Ascending aorta (tissue), 2 donors: Measurements from ENCODE around the gene FAR1. TPM values are rescaled to one million over a fixed set of nuclear protein-coding genes. Genes with fewer than 3 reads are reported as not detected.

ENCODE experiments used
- DNase-seq, 2 donors: peaks; one replicate each; pipeline ENCODE4 v3.0.0-alpha.2; 2019; ENCODE audit warnings: low spot score in 2 of 2
- H3K27ac ChIP-seq, 2 donors: fragments of 200-600 bp; sonication (generic); one replicate each; pipeline ENCODE4 v1.5.1; 2016 to 2017; ENCODE audit warnings: mild to moderate bottlenecking in 1 of 2
- H3K27me3 ChIP-seq: fragments of 200-600 bp; sonication (generic); one replicate; pipeline ENCODE4 v1.5.1; 2017
- H3K36me3 ChIP-seq, 2 donors: fragments of 200-600 bp; sonication (generic); one replicate each; pipeline ENCODE4 v1.5.1; 2016
- H3K4me1 ChIP-seq, 2 donors: fragments of 200-600 bp; sonication (generic); one replicate each; pipeline ENCODE4 v1.5.1; 2016 to 2017; ENCODE audit warnings: mild to moderate bottlenecking in 1 of 2
- H3K4me3 ChIP-seq, 2 donors: fragments of 200-600 bp; sonication (generic); one replicate each; pipeline ENCODE4 v1.5.1; 2016 to 2017; ENCODE audit warnings: mild to moderate bottlenecking in 1 of 2
- H3K9me3 ChIP-seq, 2 donors: fragments of 200-600 bp; sonication (generic); one replicate each; pipeline ENCODE4 v1.5.1; 2016
- intact Hi-C: fragments of 100-400 bp; cut with DNase I; formaldehyde crosslinking; loops from one replicate; pipeline ENCODE4 v1.15.1; 2023
- total RNA-seq: library from RNA; depleted of rRNA; stranded (reverse); fragments of >200 nt; gene quantifications from one replicate; pipeline ENCODE4 v1.1.0, GENCODE V29; 2016
- TF ChIP-seq, protein P1 (sequence below), 3 experiments: fragments of 200-600 bp in 2 of 3; fragments of 450-650 bp in 1 of 3; sonication (generic) in 2 of 3; IDR thresholded peaks; one replicate each; pipeline ENCODE4 v1.5.1; 2016 to 2019; ENCODE audit warnings: antibody characterized with exemption in 3 of 3, mild to moderate bottlenecking in 1 of 3, moderate library complexity in 1 of 3

FAR1 gene
- total RNA-seq, 1 donor from 2014 or later, result 66.0 TPM

DNA sequence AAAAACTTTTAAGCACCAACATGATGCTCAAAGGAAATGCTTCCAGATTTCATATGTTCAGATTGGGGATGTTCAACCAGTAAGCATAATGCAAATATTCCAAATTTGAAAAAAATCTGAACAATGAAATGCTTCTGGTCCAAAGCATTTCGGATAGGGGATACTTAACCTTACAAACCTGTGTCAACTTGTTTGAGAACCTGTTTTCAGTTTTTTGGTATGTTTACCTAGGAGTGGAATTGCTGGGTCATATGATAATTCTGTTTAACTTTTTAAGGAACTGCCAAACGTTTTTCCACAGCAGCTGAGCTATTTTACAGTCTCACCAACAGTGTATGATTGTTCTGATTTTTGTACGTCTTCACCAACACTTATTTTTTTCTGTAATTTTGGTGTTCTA, 23.7 kb downstream of the FAR1 start:
- TF ChIP-seq, protein P1, sequence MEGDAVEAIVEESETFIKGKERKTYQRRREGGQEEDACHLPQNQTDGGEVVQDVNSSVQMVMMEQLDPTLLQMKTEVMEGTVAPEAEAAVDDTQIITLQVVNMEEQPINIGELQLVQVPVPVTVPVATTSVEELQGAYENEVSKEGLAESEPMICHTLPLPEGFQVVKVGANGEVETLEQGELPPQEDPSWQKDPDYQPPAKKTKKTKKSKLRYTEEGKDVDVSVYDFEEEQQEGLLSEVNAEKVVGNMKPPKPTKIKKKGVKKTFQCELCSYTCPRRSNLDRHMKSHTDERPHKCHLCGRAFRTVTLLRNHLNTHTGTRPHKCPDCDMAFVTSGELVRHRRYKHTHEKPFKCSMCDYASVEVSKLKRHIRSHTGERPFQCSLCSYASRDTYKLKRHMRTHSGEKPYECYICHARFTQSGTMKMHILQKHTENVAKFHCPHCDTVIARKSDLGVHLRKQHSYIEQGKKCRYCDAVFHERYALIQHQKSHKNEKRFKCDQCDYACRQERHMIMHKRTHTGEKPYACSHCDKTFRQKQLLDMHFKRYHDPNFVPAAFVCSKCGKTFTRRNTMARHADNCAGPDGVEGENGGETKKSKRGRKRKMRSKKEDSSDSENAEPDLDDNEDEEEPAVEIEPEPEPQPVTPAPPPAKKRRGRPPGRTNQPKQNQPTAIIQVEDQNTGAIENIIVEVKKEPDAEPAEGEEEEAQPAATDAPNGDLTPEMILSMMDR (IDR thresholded peaks at IDR 0.05), result no peak
- no peak overlapping the region for H3K27ac ChIP-seq
- intact Hi-C loops, result no loop called here
- H3K9me3 ChIP-seq, result no peaks in the 10 kb centered on the region
- no peaks in the 10 kb centered on the region for H3K4me1 ChIP-seq
- H3K27me3 ChIP-seq, result no peaks in the 10 kb centered on the region
- DNase-seq, result no peak
- peaks cover 7 to 15% of the 10 kb centered on the region in 2 donors for H3K36me3 ChIP-seq
- no peak overlapping the region for H3K4me3 ChIP-seq

DNA sequence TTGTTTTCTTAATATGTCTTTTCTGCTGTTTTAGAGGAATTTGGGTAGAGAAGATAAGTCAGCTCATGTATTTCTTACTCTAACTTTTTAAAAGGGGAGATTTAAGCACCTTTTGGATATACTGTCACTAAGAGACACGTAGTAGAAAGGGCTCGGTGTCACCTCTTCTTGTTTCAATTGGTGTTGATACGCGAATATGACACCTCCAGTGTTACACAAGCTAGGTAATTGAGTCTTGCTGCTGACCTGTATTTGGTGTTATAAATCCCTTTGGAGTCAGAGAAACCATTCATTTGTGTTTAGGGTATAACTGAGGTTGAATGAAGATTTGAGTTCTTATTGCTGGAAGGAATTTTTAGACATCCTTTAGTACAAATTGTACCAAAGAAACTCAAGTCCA, 25.6 kb downstream of the FAR1 start:
- DNase-seq, result no peak
- intact Hi-C loops, result no loop called here
- TF ChIP-seq, protein P1 (IDR thresholded peaks at IDR 0.05), result no peak
- Histone ChIP-seq H3K27ac (no peak overlapping the region), H3K4me3 (no peak overlapping the region), H3K9me3 (no peaks in the 10 kb centered on the region), H3K27me3 (no peaks in the 10 kb centered on the region), H3K4me1 (no peaks in the 10 kb centered on the region), H3K36me3 (peaks cover 12 to 18% of the 10 kb centered on the region in 2 donors)

DNA sequence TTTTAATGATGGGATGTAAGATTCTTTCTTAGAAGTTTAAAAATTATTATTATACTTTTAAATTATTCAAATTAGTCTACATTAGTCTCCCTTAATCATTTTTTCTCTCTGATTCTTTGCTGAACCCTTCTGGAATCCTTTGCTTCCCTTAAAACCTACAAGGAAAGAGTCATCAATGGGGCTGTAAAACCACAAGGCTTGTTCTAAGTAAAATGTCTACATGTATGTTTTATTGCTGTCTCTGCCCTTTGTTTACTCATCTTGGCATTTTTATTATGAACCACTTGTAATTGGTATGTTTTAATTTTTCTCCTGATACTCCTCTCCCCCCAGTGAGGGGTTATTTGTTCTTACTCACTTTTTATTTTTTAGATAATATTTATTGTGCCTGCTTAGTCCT, 27.4 kb downstream of the FAR1 start:
- no peaks in the 10 kb centered on the region for H3K27me3 ChIP-seq
- no peak overlapping the region for H3K27ac ChIP-seq
- H3K36me3 ChIP-seq, result peaks cover 14 to 20% of the 10 kb centered on the region in 2 donors
- no peaks in the 10 kb centered on the region for H3K4me1 ChIP-seq
- intact Hi-C loops, result no loop called here
- no peaks in the 10 kb centered on the region for H3K9me3 ChIP-seq
- H3K4me3 ChIP-seq, result no peak overlapping the region
- no peak for DNase-seq
- TF ChIP-seq, protein P1 (IDR thresholded peaks at IDR 0.05), result no peak

DNA sequence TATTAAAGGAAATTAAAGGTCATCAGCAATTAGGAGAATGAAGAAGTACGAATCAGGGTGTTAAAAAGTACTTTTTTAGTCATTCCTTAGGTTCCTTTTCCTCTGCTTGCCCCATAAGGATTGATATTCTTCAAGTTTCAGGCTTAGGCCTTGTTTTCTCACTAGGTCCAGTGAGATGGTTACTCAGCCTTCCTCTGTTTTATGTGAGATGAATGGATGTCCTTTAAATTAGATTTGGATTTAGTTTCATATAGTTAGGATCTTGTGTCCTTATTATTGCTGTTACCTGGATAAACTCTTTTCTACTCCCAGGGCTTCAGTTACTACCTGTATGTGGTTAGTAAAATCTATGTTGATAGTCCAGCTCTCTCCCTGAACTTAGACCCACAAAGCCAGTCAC, 29.2 kb downstream of the FAR1 start:
- intact Hi-C loops, result no loop called here
- no peak for DNase-seq
- Histone ChIP-seq H3K36me3 (peaks cover 14 to 28% of the 10 kb centered on the region in 2 donors), H3K27ac (no peak overlapping the region), H3K27me3 (no peaks in the 10 kb centered on the region), H3K4me3 (no peak overlapping the region), H3K9me3 (no peaks in the 10 kb centered on the region), H3K4me1 (no peaks in the 10 kb centered on the region)
- TF ChIP-seq, protein P1 (IDR thresholded peaks at IDR 0.05), result no peak

DNA sequence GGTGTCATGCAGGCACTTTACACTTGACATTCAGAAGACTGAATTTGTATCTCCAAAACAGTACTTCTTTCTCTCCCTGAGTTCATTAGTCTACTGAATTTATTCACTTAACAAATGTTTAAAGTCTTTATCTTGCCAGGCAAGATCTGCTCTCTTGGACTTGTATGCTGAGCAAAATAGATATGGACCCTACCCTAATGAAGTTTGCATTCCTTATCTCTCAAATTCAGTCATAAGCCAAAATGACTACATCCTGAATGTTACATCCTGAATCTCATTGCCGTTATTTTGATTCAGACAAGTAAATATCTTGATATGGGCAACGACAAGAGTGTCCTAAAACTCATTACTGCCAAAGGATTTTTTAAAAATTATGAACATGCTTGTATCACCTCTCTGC, 29.7 kb downstream of the FAR1 start:
- Histone ChIP-seq H3K9me3 (no peaks in the 10 kb centered on the region), H3K27ac (no peak overlapping the region), H3K27me3 (no peaks in the 10 kb centered on the region), H3K36me3 (peaks cover 14 to 32% of the 10 kb centered on the region in 2 donors), H3K4me3 (no peak overlapping the region), H3K4me1 (no peaks in the 10 kb centered on the region)
- TF ChIP-seq, protein P1 (IDR thresholded peaks at IDR 0.05), result no peak
- intact Hi-C loops, result no loop called here
- DNase-seq, result no peak

DNA sequence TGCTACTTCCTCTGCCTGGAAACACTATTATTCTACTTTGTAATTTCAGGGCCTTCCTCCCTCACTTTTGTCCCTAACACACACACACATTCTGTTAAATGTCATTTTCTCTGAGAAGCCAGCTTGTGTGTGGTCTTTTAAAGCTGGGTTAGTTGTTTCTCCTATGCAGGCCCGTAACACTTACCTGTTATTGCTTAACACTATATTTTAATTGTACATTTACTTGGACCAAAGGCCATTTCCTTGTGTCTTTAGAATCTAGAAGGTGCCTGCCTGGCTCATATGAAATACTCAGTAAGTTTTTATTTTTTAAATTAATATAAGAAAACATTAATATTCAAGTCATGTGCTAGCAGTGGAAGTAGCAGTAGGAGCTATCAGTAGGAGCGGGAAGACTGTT, 30.6 kb downstream of the FAR1 start:
- H3K27me3 ChIP-seq, result no peaks in the 10 kb centered on the region
- no peaks in the 10 kb centered on the region for H3K9me3 ChIP-seq
- H3K27ac ChIP-seq, result no peak overlapping the region
- H3K4me1 ChIP-seq, result no peaks in the 10 kb centered on the region
- intact Hi-C loops, result no loop called here
- TF ChIP-seq, protein P1 (IDR thresholded peaks at IDR 0.05), result no peak
- DNase-seq, result no peak
- H3K36me3 ChIP-seq, result peaks cover 14 to 33% of the 10 kb centered on the region in 2 donors
- no peak overlapping the region for H3K4me3 ChIP-seq
